ENCODE measurements around the gene MED12L. TPM values are rescaled to one million over a fixed set of nuclear protein-coding genes. Genes with fewer than 3 reads are reported as not detected.

The MED12L gene
- total RNA-seq, 8 experiments from 2014 or later, result 5.9 to 15.7 (median 10.0) TPM

- 60 to 100% (median 92%) methylated on average over 1 of the region's 1 CpG; no CpG with 5 or more reads in 4 of the 10 experiments for WGBS, 10 experiments
- H3K27ac ChIP-seq, result no peak overlapping the region
- in situ Hi-C loops (cut with MboI; ENCODE audit: low pct_unique_long_range_greater_than_20kb in 2 of 9, low sequenced_read_pairs in 9 of 9, unreplicated experiment in 9 of 9), result loop anchor here in 4 of 9 experiments (10.0 to 25.0 kb wide), 3 partner anchors 234 to 362 kb away; partner anchors contain the start of gene MINDY4B (in 1 of the 4)
- ATAC-seq (replicated peaks in 6 of 8), result no peak
- H3K4me3 ChIP-seq, result no peak overlapping the region
- H3K4me1 ChIP-seq (replicated peaks in 1 of 2), result peaks cover 8 to 19% of the 10 kb centered on the region in 2 donors
These were observed 61.2 kb downstream of the MED12L start for GRCh38 chr3:151146731-151147091.

GRCh38 chr3:151147299-151147698, 61.8 kb downstream of the MED12L start:
- Histone ChIP-seq H3K4me3 (no peak overlapping the region), H3K27ac (no peak overlapping the region), H3K4me1 (replicated peaks in 1 of 2) (peaks cover 10 to 20% of the 10 kb centered on the region in 2 donors)
- WGBS, 10 experiments, result 39 to 100% (median 94%) methylated on average over 1 to 3 of the region's 3 CpGs; no CpG with 5 or more reads in 1 of the 10 experiments
- ATAC-seq (replicated peaks in 6 of 8), result no peak
- in situ Hi-C loops (cut with MboI; ENCODE audit: low pct_unique_long_range_greater_than_20kb in 2 of 9, low sequenced_read_pairs in 9 of 9, unreplicated experiment in 9 of 9), result loop anchor here in 4 of 9 experiments (10.0 to 25.0 kb wide), 3 partner anchors 235 to 362 kb away; partner anchors contain the start of gene MINDY4B (in 1 of the 4)

- in situ Hi-C loops (cut with MboI; ENCODE audit: low pct_unique_long_range_greater_than_20kb in 2 of 9, low sequenced_read_pairs in 9 of 9, unreplicated experiment in 9 of 9), result loop anchor here in 5 of 9 experiments (25.0 kb wide), 2 partner anchors 135 to 365 kb away; partner anchors contain the start of gene P2RY14 (in 3 of the 5)
- WGBS, 10 experiments, result 75 to 100% (median 92%) methylated on average over 1 to 3 of the region's 4 CpGs; no CpG with 5 or more reads in 2 of the 10 experiments
- peaks cover 7 to 9% of the 10 kb centered on the region in 2 donors for H3K4me1 ChIP-seq (replicated peaks in 1 of 2)
- H3K4me3 ChIP-seq, result no peak overlapping the region
- H3K27ac ChIP-seq, result peak overlapping the region in 1 of 2 donors; percentile 53
- ATAC-seq (replicated peaks in 6 of 8), result peak in 5 of 8 experiments; percentile 50 to 83 (median 61)
These were observed 67.1 kb downstream of the MED12L start for GRCh38 chr3:151152455-151153079.

DNA sequence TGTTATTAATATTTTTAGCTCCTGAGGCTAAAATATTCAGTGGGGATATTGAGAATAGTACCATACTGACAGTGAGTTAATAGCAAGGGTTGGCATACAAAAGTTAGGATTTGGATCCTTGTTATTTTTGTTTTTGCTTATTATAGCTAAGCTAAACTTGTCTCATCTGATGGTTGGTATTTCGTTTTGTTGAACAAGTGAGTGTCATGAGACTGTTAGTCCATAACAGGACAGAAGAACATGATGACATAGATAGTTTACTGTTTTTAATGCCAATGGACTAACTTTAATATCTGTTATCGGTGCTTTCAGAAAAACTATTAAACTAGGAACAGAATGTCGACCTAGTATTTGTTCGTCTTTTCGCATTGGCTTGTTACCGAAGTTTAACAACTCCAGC, 69.1 kb downstream of the MED12L start:
- no peak overlapping the region for H3K27ac ChIP-seq
- H3K4me1 ChIP-seq (replicated peaks in 1 of 2), result peaks cover 7 to 9% of the 10 kb centered on the region in 2 donors
- in situ Hi-C loops (cut with MboI; ENCODE audit: low pct_unique_long_range_greater_than_20kb in 2 of 9, low sequenced_read_pairs in 9 of 9, unreplicated experiment in 9 of 9), result loop anchor here in 5 of 9 experiments (25.0 kb wide), 2 partner anchors 133 to 367 kb away; partner anchors contain the start of gene P2RY14 (in 3 of the 5)
- 51 to 98% (median 82%) methylated on average over 1 to 6 of the region's 6 CpGs for WGBS, 10 experiments
- no peak overlapping the region for H3K4me3 ChIP-seq
- no peak for ATAC-seq (replicated peaks in 6 of 8)

DNA sequence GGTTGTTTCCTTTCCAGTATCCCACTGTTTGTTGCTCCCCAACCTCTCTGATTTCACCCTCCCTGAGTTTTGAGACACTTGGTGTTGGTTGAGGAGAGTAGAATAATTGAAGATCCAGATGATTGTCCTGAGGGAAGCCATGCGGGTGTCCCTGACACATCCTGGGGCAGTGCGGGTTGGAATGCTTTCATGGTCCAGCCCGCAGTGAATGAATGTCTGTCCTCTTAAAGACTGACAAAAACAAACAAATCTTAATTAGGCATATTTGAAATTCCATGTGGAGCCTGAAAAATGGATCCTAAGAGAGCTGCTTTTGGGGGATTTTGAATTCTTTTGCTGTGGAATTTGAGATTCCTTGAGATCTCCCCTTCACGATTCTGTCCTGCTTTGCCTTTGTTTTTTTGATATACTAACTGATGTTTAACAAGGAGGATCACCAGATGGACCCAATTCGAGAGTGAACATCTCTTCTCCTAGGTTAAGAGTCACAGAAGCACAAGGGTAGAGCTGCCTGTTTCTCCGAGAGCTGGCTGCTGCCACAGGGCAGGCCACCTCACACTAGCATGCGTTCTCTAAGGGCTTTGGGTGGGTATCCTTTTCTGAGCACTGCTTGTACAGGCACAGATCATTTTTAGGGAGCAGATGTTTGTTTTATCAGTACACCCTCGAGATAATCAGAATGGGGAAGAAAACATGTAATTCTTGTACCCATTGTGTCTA, 70.1 kb downstream of the MED12L start:
- ATAC-seq (replicated peaks in 6 of 8), result peak in 1 of 8 experiments; percentile 69
- in situ Hi-C loops (cut with MboI; ENCODE audit: low pct_unique_long_range_greater_than_20kb in 2 of 9, low sequenced_read_pairs in 9 of 9, unreplicated experiment in 9 of 9), result loop anchor here in 5 of 9 experiments (25.0 kb wide), 2 partner anchors 132 to 368 kb away; partner anchors contain the start of gene P2RY14 (in 3 of the 5)

DNA sequence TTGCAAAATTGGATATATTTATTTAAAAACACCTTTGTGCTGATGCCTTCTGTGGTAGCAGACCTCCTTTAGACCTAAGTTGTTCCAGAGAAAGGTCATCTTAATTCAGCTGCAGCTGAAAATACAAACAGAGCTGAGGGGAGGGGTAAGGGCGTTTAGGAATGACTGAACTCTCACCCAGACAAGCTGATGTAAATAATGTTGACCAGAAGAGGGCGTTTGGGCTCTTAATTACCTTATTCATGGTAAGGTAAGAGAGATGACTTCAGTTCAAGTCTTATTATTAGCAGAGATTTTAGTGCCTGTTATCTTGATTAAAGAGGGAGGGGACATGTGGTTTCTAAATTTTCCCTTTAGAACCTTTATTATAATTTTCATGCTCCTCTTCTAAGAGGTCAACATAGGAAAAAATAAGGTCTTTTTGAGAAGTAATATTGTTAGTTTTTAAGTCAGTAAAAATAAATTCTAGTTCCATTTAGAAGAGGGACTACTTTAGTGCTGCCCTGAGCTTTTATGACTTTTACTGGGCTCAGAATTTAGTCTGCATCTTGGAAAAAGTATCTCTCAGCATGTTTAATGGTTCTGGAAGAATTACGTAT, 71.3 kb downstream of the MED12L start:
- in situ Hi-C loops (cut with MboI; ENCODE audit: low pct_unique_long_range_greater_than_20kb in 2 of 9, low sequenced_read_pairs in 9 of 9, unreplicated experiment in 9 of 9), result loop anchor here in 5 of 9 experiments (25.0 kb wide), 2 partner anchors 131 to 369 kb away; partner anchors contain the start of gene P2RY14 (in 3 of the 5)
- H3K4me1 ChIP-seq (replicated peaks in 1 of 2), result peaks cover 7 to 9% of the 10 kb centered on the region in 2 donors
- no peak overlapping the region for H3K4me3 ChIP-seq
- 31 to 100% (median 42%) methylated on average over 1 to 3 of the region's 3 CpGs for WGBS, 10 experiments
- no peak overlapping the region for H3K27ac ChIP-seq
- ATAC-seq (replicated peaks in 6 of 8), result peak in 7 of 8 experiments; percentile 34 to 88 (median 64)

More for the DNA sequence above, 70.1 kb downstream of the MED12L start:
- no peak overlapping the region for H3K27ac ChIP-seq
- 21 to 95% (median 76%) methylated on average over 1 to 7 of the region's 8 CpGs for WGBS, 10 experiments
- H3K4me3 ChIP-seq, result no peak overlapping the region
- peaks cover 7 to 9% of the 10 kb centered on the region in 2 donors for H3K4me1 ChIP-seq (replicated peaks in 1 of 2)

GRCh38 chr3:151159806-151160205, 74.3 kb downstream of the MED12L start:
- WGBS, 10 experiments, result 83 to 100% (median 93%) methylated on average over 1 to 6 of the region's 10 CpGs; no CpG with 5 or more reads in 1 of the 10 experiments
- in situ Hi-C loops (cut with MboI; ENCODE audit: low pct_unique_long_range_greater_than_20kb in 2 of 9, low sequenced_read_pairs in 9 of 9, unreplicated experiment in 9 of 9), result loop anchor here in 7 of 9 experiments (10.0 to 25.0 kb wide), 4 partner anchors 115 to 373 kb away; partner anchors contain the start of gene P2RY14 (in 4 of the 7)
- Histone ChIP-seq H3K27ac (no peak overlapping the region), H3K4me1 (replicated peaks in 1 of 2) (no peaks in the 10 kb centered on the region), H3K4me3 (no peak overlapping the region)
- no peak for ATAC-seq (replicated peaks in 6 of 8)

DNA sequence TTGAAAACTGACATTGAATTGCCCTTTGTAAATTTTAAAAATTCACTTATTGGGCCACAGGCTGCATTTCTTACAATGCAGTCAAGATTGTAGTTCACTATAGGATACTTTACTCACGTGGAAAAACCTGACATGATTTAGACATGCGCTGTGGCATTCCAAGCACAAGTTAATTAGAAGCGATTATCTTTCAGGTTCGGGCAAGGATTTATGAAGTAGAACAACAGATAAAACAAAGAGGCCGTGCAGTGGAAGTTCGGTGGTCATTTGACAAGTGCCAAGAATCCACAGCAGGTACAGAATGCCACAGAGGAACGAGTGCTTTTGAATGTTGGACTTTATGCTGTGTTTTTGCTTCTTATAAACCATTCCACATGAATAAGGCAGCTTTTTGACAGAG, 79.8 kb downstream of the MED12L start:
- ATAC-seq (replicated peaks in 6 of 8), result peak in 1 of 8 experiments; percentile 32
- WGBS, 10 experiments, result 33 to 98% (median 90%) methylated on average over 6 to 7 of the region's 7 CpGs; no CpG with 5 or more reads in 1 of the 10 experiments
- no peak overlapping the region for H3K4me3 ChIP-seq
- in situ Hi-C loops (cut with MboI; ENCODE audit: low pct_unique_long_range_greater_than_20kb in 2 of 9, low sequenced_read_pairs in 9 of 9, unreplicated experiment in 9 of 9), result loop anchor here in 8 of 9 experiments (5.0 to 25.0 kb wide), 5 partner anchors 110 to 378 kb away; partner anchors contain the start of gene P2RY14 (in 4 of the 8)
- H3K4me1 ChIP-seq (replicated peaks in 1 of 2), result no peaks in the 10 kb centered on the region
- H3K27ac ChIP-seq, result no peak overlapping the region

GRCh38 chr3:151166161-151166560, 80.7 kb downstream of the MED12L start:
- H3K4me1 ChIP-seq (replicated peaks in 1 of 2), result peaks cover 0 to 3% of the 10 kb centered on the region in 2 donors
- no peak overlapping the region for H3K4me3 ChIP-seq
- H3K27ac ChIP-seq, result no peak overlapping the region
- in situ Hi-C loops (cut with MboI; ENCODE audit: low pct_unique_long_range_greater_than_20kb in 2 of 9, low sequenced_read_pairs in 9 of 9, unreplicated experiment in 9 of 9), result loop anchor here in 8 of 9 experiments (5.0 to 25.0 kb wide), 5 partner anchors 109 to 379 kb away; partner anchors contain the start of gene P2RY14 (in 4 of the 8)
- 40 to 100% (median 92%) methylated on average over 2 to 3 of the region's 3 CpGs for WGBS, 10 experiments
- no peak for ATAC-seq (replicated peaks in 6 of 8)

DNA sequence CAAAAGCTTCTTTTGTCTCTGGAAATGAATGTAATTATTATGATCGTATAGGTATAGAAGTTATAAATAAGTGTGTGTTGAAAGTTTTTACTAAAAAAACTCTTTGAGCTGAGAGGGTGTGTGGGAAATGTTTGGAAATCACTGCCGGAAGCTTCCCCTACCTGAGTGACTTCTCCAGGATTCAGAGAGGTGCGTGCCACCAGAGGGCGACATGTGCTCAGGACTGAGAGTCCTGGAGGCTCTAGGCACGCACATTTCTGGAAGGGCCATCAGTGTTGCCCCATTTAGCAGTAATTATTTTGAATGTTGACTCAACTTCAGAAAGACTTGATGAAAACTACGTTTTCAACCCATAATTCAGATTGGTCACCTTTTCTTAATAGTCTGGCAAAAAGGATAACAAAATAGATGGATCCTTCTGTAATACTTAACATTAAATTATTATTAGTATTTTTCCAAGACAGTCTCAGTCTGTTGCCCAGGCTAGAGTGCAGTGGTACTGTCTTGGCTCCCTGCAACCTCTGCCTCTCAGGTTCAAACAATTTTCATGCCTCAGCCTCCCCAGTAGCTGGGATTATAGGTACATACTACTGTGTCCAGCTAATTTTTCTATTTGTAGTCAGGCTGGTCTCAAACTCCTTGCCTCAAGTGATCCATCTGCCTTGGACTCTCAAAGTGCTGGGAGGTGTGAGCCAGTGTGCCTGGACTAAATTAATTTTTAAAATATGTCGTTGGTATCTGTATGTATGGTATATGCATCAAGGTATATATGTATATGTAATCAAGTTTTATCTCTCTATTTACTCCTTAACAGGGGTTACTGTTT, 83.0 kb downstream of the MED12L start:
- in situ Hi-C loops (cut with MboI; ENCODE audit: low pct_unique_long_range_greater_than_20kb in 2 of 9, low sequenced_read_pairs in 9 of 9, unreplicated experiment in 9 of 9), result loop anchor here in 8 of 9 experiments (5.0 to 25.0 kb wide), 5 partner anchors 106 to 381 kb away; partner anchors contain the start of gene P2RY14 (in 4 of the 8)
- no peak overlapping the region for H3K4me3 ChIP-seq
- H3K4me1 ChIP-seq (replicated peaks in 1 of 2), result peaks cover 5 to 12% of the 10 kb centered on the region in 2 donors
- 0 to 66% (median 28%) methylated on average over 1 to 5 of the region's 7 CpGs for WGBS, 10 experiments
- peak in 6 of 8 experiments; percentile 60 to 92 (median 86) for ATAC-seq (replicated peaks in 6 of 8)
- no peak overlapping the region for H3K27ac ChIP-seq

- Histone ChIP-seq H3K4me3 (no peak overlapping the region), H3K27ac (no peak overlapping the region), H3K4me1 (replicated peaks in 1 of 2) (peaks cover 5 to 12% of the 10 kb centered on the region in 2 donors)
- peak in 2 of 8 experiments; percentile 36 to 41 for ATAC-seq (replicated peaks in 6 of 8)
- WGBS, 10 experiments, result 60 to 96% (median 93%) methylated on average over 1 to 8 of the region's 9 CpGs
- in situ Hi-C loops (cut with MboI; ENCODE audit: low pct_unique_long_range_greater_than_20kb in 2 of 9, low sequenced_read_pairs in 9 of 9, unreplicated experiment in 9 of 9), result loop anchor here in 8 of 9 experiments (5.0 to 25.0 kb wide), 5 partner anchors 105 to 382 kb away; partner anchors contain the start of gene P2RY14 (in 4 of the 8)
These were observed 83.9 kb downstream of the MED12L start for GRCh38 chr3:151169262-151169947.

Data from motor neuron (in vitro differentiated cells).